Naive thymus-derived CD8-positive, alpha-beta T cell (primary cell): ENCODE results near the gene ATG3. TPM values are rescaled to one million over a fixed set of nuclear protein-coding genes. Genes with fewer than 3 reads are reported as not detected.
"Not testable (repeated sequence)": the region's sequence is repeated elsewhere in the genome, so short reads cannot be mapped to it uniquely, and the experiment has no call there.

Experiments used
- ATAC-seq, 2 donors: fragments of 150-1000 bp; cut with Tn5 transposase in 1 of 2; sonication (Bioruptor Pico), chemical (Tn5 transposase) in 1 of 2; 1 replicate in 1 of 2; 2 replicates in 1 of 2; pipeline ENCODE4 v1.10.0; 2021; ENCODE audit warnings: mild to moderate bottlenecking in 2 of 2, moderate library complexity in 2 of 2
- POLR2A ChIA-PET: fragments of 350-600 bp; sonication (Branson Sonifier 250); formaldehyde crosslinking; loops from one replicate; lab custom pipeline; 2021; ENCODE audit warnings: antibody characterized with exemption; lab: Charles Lee
- DNase-seq, 10 donors: peaks; one replicate each; pipeline versions ENCODE4 v3.0.0 to v3.0.0-alpha.2; 2020 to 2022
- H3K27ac Mint-ChIP-seq, 10 donors: one replicate each; pipeline ENCODE4 v1.8.0; 2020 to 2022; ENCODE audit warnings: mild to moderate bottlenecking in 10 of 10, mixed read lengths in 10 of 10, moderate library complexity in 4 of 10, inconsistent platforms in 1 of 10
- H3K27me3 Mint-ChIP-seq, 5 donors: one replicate each; pipeline ENCODE4 v1.8.0; 2021 to 2022; ENCODE audit warnings: mixed read lengths in 5 of 5
- H3K36me3 Mint-ChIP-seq, 3 donors: one replicate each; pipeline ENCODE4 v1.8.0; 2020 to 2022; ENCODE audit warnings: mixed read lengths in 3 of 3, mild to moderate bottlenecking in 2 of 3, inconsistent platforms in 1 of 3
- H3K4me1 Mint-ChIP-seq, 4 donors: one replicate each; pipeline ENCODE4 v1.8.0; 2021 to 2022; ENCODE audit warnings: mixed read lengths in 4 of 4
- H3K4me3 Mint-ChIP-seq, 10 donors: one replicate each; pipeline ENCODE4 v1.8.0; 2020 to 2022; ENCODE audit warnings: mild to moderate bottlenecking in 10 of 10, mixed read lengths in 10 of 10, moderate library complexity in 6 of 10, inconsistent platforms in 1 of 10
- H3K9me3 Mint-ChIP-seq, 9 donors: one replicate each; pipeline ENCODE4 v1.8.0; 2020 to 2022; ENCODE audit warnings: mixed read lengths in 9 of 9, mild to moderate bottlenecking in 3 of 9, inconsistent platforms in 1 of 9, moderate library complexity in 1 of 9
- polyA plus RNA-seq, 3 donors: library from polyadenylated mRNA; unstranded; fragments of 300-500 nt; fragmentation: Illumina TruSeq; gene quantifications; one replicate each; pipeline ENCODE4 v1.2.3, GENCODE V29; 2021
- total RNA-seq, 8 experiments: library from RNA in 2 of 8; stranded (reverse) in 2 of 8; gene quantifications; one replicate each; pipeline ENCODE4 v1.2.3 and lab custom pipeline; 2021 to 2026

ATG3 gene
- total and polyA plus RNA-seq, 5 experiments from 2014 or later: 49.7 to 78.1 (median 73.4) TPM

GRCh38 chr3:112560307-112560706 is 1.5 kb downstream of the ATG3 start:
- Mint-ChIP-seq H3K4me3 (peak overlapping the region; percentile 92 to 100 (median 96)), H3K36me3 (peaks cover 7 to 35% (median 14%) of the 10 kb centered on the region in 3 donors), H3K27ac (peak overlapping the region in 9 of 10 donors; percentile 66 to 100 (median 97)), H3K27me3 (no peaks in the 10 kb centered on the region), H3K4me1 (peaks cover 15 to 64% (median 52%) of the 10 kb centered on the region in 4 donors), H3K9me3 (no peaks in the 10 kb centered on the region)
- DNase-seq (no peak), ATAC-seq (no peak)
- POLR2A ChIA-PET: interaction anchor here (0.7 to 1.2 kb wide), 3 partner anchors 12 to 1136 kb away, joined by 3 to 4 read pairs (median 3); partner anchors contain the start of gene USF3

GRCh38 chr3:112557976-112558375 is 3.8 kb downstream of the ATG3 start:
- ATAC-seq (no peak), DNase-seq (no peak)
- POLR2A ChIA-PET: interaction anchor here (0.7 kb wide), 1 partner anchor 16 kb away, joined by 4 read pairs; no protein-coding TSS in a partner anchor
- H3K27ac Mint-ChIP-seq: peak overlapping the region in 1 of 10 donors; percentile 58
- H3K36me3 Mint-ChIP-seq: peaks cover 4 to 37% (median 8%) of the 10 kb centered on the region in 3 donors
- no peaks in the 10 kb centered on the region for H3K27me3 Mint-ChIP-seq
- H3K4me1 Mint-ChIP-seq: peaks cover 17 to 70% (median 48%) of the 10 kb centered on the region in 4 donors
- peak overlapping the region in 2 of 10 donors; percentile 15 to 54 for H3K4me3 Mint-ChIP-seq
- H3K9me3 Mint-ChIP-seq: no peaks in the 10 kb centered on the region

- DNase-seq (no peak), ATAC-seq (no peak)
- H3K36me3 Mint-ChIP-seq: peaks cover 4 to 52% (median 11%) of the 10 kb centered on the region in 3 donors
- H3K27ac Mint-ChIP-seq: peak overlapping the region in 5 of 10 donors; percentile 3 to 63 (median 17)
- H3K4me1 Mint-ChIP-seq: peaks cover 17 to 69% (median 51%) of the 10 kb centered on the region in 4 donors
- no peaks in the 10 kb centered on the region for H3K9me3 Mint-ChIP-seq
- H3K27me3 Mint-ChIP-seq: no peaks in the 10 kb centered on the region
- peak overlapping the region in 5 of 10 donors; percentile 5 to 40 (median 30) for H3K4me3 Mint-ChIP-seq
- POLR2A ChIA-PET: no interaction called here
These were observed 6.1 kb downstream of the ATG3 start for GRCh38 chr3:112555535-112556170.

GRCh38 chr3:112550859-112551258 is 10.9 kb downstream of the ATG3 start:
- H3K4me3 Mint-ChIP-seq: no peak overlapping the region
- H3K27me3 Mint-ChIP-seq: no peaks in the 10 kb centered on the region
- no peak for DNase-seq
- ATAC-seq: no peak
- POLR2A ChIA-PET: interaction anchor here (1.4 kb wide), 1 partner anchor 11 kb away, joined by 5 read pairs; the partner anchor contains the start of genes ATG3 and SLC35A5
- H3K27ac Mint-ChIP-seq: peak overlapping the region in 2 of 10 donors; percentile 70 to 81
- peaks cover 0 to 67% (median 13%) of the 10 kb centered on the region in 3 donors for H3K36me3 Mint-ChIP-seq
- peaks cover 17 to 36% (median 32%) of the 10 kb centered on the region in 4 donors for H3K4me1 Mint-ChIP-seq
- no peaks in the 10 kb centered on the region for H3K9me3 Mint-ChIP-seq

GRCh38 chr3:112546216-112546759 is 15.5 kb downstream of the ATG3 start:
- peaks cover 8 to 25% (median 14%) of the 10 kb centered on the region in 4 donors for H3K4me1 Mint-ChIP-seq
- H3K27me3 Mint-ChIP-seq: no peaks in the 10 kb centered on the region
- no peaks in the 10 kb centered on the region for H3K9me3 Mint-ChIP-seq
- no peak for DNase-seq
- POLR2A ChIA-PET: interaction anchor here (0.9 kb wide), 1 partner anchor 13 kb away, joined by 3 read pairs; no protein-coding TSS in a partner anchor
- no peak for ATAC-seq
- peaks cover 0 to 78% (median 19%) of the 10 kb centered on the region in 3 donors for H3K36me3 Mint-ChIP-seq
- peak overlapping the region in 2 of 10 donors; percentile 7 to 33 for H3K27ac Mint-ChIP-seq
- H3K4me3 Mint-ChIP-seq: no peak overlapping the region

GRCh38 chr3:112539825-112540650 is 21.7 kb downstream of the ATG3 start:
- ATAC-seq (no peak), DNase-seq (no peak)
- Mint-ChIP-seq H3K4me3 (no peak overlapping the region), H3K36me3 (peaks cover 8 to 83% (median 12%) of the 10 kb centered on the region in 3 donors), H3K27me3 (no peaks in the 10 kb centered on the region), H3K27ac (peak overlapping the region in 4 of 10 donors; percentile 36 to 70 (median 54)), H3K9me3 (no peaks in the 10 kb centered on the region), H3K4me1 (peaks cover 6 to 23% (median 14%) of the 10 kb centered on the region in 4 donors)
- POLR2A ChIA-PET: no interaction called here

GRCh38 chr3:112531358-112531781 is 30.4 kb downstream of the ATG3 start:
- Mint-ChIP-seq H3K36me3 (peaks cover 0 to 76% (median 14%) of the 10 kb centered on the region in 3 donors), H3K27me3 (no peaks in the 10 kb centered on the region), H3K4me1 (peaks cover 0 to 5% (median under 1%) of the 10 kb centered on the region in 4 donors), H3K4me3 (no peak overlapping the region), H3K27ac (peak overlapping the region in 2 of 10 donors; percentile 3 to 48), H3K9me3 (no peaks in the 10 kb centered on the region)
- ATAC-seq (no peak), DNase-seq (peak in 3 of 10 donors; percentile 27 to 40 (median 35))
- POLR2A ChIA-PET: no interaction called here

- no peak overlapping the region for H3K27ac Mint-ChIP-seq
- H3K36me3 Mint-ChIP-seq: peaks cover 0 to 71% (median 12%) of the 10 kb centered on the region in 3 donors
- POLR2A ChIA-PET: no interaction called here
- H3K27me3 Mint-ChIP-seq: no peaks in the 10 kb centered on the region
- no peak overlapping the region for H3K4me3 Mint-ChIP-seq
- no peaks in the 10 kb centered on the region for H3K9me3 Mint-ChIP-seq
- H3K4me1 Mint-ChIP-seq: peaks cover 0 to 5% (median under 1%) of the 10 kb centered on the region in 4 donors
- DNase-seq (no peak), ATAC-seq (no peak)
These were observed 31.2 kb downstream of the ATG3 start for GRCh38 chr3:112530573-112530972.

GRCh38 chr3:112524127-112524526 is 37.6 kb downstream of the ATG3 start:
- H3K36me3 Mint-ChIP-seq: peaks cover 0 to 30% (median 10%) of the 10 kb centered on the region in 3 donors
- ATAC-seq, POLR2A ChIA-PET, H3K4me3 Mint-ChIP-seq, H3K9me3 Mint-ChIP-seq, H3K4me1 Mint-ChIP-seq, H3K27me3 Mint-ChIP-seq, DNase-seq: not testable (repeated sequence)
- H3K27ac Mint-ChIP-seq: peak overlapping the region in 4 of 10 donors; percentile 4 to 59 (median 25)

- peaks cover 0 to 13% (median 0%) of the 10 kb centered on the region in 3 donors for H3K36me3 Mint-ChIP-seq
- no peaks in the 10 kb centered on the region for H3K27me3 Mint-ChIP-seq
- H3K27ac Mint-ChIP-seq: peak overlapping the region in 2 of 10 donors; percentile 44 to 57
- H3K9me3 Mint-ChIP-seq: no peaks in the 10 kb centered on the region
- DNase-seq: peak in 7 of 10 donors; percentile 35 to 70 (median 62)
- H3K4me1 Mint-ChIP-seq: peaks cover 7 to 29% (median 21%) of the 10 kb centered on the region in 4 donors
- no peak overlapping the region for H3K4me3 Mint-ChIP-seq
- ATAC-seq: peak; percentile 84 to 93
- POLR2A ChIA-PET: interaction anchor here (0.7 kb wide), 1 partner anchor 385 kb away, joined by 3 read pairs; no protein-coding TSS in a partner anchor
These were observed 42.2 kb downstream of the ATG3 start for GRCh38 chr3:112519424-112520001.

GRCh38 chr3:112518970-112519369 is 42.8 kb downstream of the ATG3 start:
- H3K36me3 Mint-ChIP-seq, H3K27me3 Mint-ChIP-seq, H3K9me3 Mint-ChIP-seq, H3K4me3 Mint-ChIP-seq: not testable (repeated sequence)
- Mint-ChIP-seq H3K4me1 (peaks cover 7 to 34% (median 21%) of the 10 kb centered on the region in 4 donors), H3K27ac (peak overlapping the region in 3 of 10 donors; percentile 44 to 69 (median 57))
- POLR2A ChIA-PET: interaction anchor here (0.6 kb wide), 1 partner anchor 12 kb away, joined by 3 read pairs; no protein-coding TSS in a partner anchor
- peak in 1 of 2 donors; percentile 20 for ATAC-seq
- DNase-seq: peak in 2 of 10 donors; percentile 15 to 21
